GM18907 (cell line): ENCODE measurements around the gene EAF2.
"Not testable (repeated sequence)": the region's sequence is repeated elsewhere in the genome, so short reads cannot be mapped to it uniquely, and the experiment has no call there.

Experiments used
- ATAC-seq: cut with Tn5 transposase; IDR thresholded peaks from one replicate; pipeline ENCODE4 v1.9.1; 2021; ENCODE audit warnings: mild to moderate bottlenecking, moderate library complexity; ENCODE audit not compliant: unreplicated experiment

The EAF2 gene

DNA sequence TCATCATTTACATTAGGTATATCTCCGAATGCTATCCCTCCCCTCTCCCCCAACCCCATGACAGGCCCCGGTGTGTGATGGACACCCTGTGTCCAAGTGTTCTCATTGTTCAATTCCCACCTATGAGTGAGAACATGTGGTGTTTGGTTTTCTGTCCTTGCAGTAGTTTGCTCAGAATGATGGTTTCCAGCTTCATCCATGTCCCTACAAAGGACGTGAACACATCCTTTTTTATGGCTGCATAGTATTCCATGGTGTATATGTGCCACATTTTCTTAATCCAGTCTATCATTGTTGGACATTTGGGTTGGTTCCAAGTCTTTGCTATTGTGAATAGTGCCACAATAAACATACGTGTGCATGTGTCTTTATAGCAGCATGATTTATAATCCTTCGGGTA lies 22.8 kb downstream of the EAF2 start:
- not testable (repeated sequence) for ATAC-seq

DNA sequence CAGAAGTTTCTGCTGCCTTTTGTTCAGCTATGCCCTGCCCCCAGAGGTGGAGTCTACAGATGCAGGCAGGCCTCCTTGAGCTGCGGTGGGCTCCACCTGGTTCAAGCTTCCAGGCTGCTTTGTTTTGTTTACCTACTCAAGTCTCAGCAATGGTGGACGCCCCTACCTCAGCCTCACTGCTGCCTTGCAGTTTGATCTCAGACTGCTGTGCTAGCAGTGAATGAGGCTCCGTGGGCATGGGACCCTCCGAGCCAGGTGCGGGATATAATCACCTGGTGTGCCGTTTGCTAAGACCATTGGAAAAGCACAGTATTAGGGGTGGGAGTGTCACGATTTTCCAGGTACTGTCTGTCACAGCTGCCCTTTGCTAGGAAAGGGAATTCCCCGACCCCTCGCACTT lies 28.2 kb downstream of the EAF2 start:
- not testable (repeated sequence) for ATAC-seq

DNA sequence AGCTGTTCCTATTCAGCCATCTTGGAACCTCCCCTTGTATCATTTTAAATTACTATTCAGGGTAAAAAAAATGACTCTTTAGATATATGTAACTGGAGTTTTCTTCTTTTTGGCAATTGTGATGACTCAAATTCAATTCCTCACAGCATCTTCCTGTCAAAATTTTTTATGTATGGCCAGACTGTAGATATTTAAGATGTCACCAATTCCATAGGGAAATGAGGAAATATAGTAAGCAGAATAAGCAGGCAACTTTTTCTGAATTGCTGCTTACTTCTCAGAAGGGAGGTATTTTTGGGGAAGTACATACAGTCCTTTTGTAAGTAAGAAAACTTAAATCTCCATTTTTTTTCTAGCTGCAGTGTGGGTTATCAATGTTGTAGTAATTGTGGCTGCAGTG lies 28.8 kb downstream of the EAF2 start:
- ATAC-seq: no peak

DNA sequence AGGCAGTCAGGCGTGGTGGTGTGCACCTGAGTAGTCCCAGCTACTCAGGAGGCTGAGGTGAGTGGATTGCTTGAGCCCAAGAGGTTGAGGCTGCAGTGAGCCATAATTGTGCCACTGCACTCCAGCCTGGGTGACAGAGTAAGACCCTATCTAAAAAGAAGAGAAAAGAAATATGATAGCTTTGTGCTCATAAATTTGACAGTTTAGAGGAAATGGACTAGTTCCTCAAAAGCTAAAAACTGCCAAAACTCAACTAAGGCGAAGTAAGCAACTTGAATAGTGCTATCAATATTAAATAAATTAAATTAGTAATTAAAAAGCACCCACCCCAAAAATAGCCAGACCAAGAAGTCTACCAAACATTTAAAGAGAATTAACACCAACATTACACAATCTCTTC lies 34.7 kb downstream of the EAF2 start:
- ATAC-seq: no peak

DNA sequence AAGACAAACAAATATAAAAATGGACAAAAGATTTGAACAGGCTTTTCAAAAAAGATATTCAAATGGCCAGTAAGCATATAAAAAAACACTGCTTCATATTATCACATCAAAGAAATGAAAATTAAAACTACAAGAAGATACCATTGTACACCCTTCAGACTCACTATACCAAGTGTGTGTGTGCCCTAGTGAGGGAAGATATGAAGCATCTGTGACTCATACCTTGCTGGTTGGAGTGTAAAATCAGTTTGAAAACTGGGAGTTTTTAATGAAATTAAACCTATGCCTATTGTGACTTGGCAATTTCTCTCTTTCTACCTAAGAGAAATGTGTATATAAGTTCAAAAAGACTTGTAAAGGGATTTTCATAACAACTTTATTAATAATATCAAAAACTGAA lies 35.7 kb downstream of the EAF2 start:
- no peak for ATAC-seq

DNA sequence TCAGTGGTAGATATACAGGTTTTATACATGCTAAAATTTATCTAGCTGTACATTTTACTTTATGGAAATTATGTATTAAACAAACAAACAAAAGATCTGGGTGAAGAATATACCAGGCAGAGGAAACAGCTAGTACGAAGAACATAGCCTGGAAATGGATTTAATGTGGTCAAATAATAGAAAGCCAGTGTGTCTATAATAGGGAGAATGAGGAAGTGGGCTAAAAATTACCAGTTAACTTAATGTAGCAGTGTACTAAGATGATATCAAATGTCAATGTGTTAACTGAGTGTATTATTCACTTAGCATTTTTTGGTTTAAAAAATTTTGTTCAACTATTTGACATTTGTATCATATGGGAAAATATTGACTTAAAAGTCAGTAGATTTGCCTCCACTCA lies 36.4 kb downstream of the EAF2 start:
- no peak for ATAC-seq

DNA sequence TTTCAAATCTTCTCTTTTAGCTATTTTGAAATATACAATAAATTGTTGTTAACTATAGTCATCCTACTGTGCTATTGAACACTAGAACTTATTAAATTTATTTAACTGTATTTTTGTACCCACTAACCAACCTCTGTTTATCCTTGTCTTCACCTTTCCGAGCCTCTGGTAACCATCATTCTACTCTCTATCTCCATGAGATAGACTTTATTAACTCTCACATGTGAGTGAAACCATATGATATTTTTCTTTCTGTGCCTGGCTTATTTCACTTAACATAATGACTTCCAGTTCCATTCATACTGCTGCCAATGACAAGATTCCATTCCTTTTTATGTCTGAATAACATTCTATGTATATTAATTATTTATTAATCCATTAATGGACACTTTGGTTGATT lies 43.4 kb downstream of the EAF2 start:
- no peak for ATAC-seq

DNA sequence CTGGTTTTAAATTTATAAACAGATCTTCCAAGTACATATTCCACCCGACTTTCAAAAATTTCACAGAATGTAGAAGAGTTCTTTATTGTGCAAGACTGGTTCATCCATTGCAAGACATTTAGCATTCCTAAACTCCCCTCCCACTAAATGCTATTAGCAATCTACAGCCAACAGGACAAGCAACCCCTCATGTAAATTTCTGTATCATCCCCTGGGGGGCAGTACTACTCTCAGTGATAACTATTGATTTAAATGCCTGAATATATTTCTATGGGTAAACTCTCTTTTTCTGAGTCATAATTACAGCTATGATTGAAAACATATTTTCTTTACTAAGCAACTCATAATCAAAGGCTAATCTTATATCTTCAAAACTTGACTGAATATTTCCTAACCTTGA lies 48.5 kb downstream of the EAF2 start:
- ATAC-seq: no peak

DNA sequence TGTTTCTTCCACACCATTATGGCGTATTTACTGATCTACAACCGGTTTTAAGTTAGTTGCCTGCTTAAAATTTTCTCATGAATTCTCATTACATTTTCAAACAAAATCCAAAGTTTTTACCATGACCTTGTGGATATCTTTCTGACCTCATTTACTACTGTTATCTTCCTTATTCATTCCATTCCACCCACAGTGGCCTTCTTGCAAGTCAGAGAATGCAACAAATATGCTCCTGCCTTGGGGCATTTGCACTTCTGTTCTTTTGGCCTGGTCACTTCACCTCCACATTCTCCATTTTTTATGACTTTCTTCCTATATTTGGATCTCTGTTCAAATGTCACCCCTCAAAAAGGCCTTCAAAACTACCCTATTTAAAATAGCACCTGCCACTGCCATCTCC lies 50.4 kb downstream of the EAF2 start:
- ATAC-seq: no peak

DNA sequence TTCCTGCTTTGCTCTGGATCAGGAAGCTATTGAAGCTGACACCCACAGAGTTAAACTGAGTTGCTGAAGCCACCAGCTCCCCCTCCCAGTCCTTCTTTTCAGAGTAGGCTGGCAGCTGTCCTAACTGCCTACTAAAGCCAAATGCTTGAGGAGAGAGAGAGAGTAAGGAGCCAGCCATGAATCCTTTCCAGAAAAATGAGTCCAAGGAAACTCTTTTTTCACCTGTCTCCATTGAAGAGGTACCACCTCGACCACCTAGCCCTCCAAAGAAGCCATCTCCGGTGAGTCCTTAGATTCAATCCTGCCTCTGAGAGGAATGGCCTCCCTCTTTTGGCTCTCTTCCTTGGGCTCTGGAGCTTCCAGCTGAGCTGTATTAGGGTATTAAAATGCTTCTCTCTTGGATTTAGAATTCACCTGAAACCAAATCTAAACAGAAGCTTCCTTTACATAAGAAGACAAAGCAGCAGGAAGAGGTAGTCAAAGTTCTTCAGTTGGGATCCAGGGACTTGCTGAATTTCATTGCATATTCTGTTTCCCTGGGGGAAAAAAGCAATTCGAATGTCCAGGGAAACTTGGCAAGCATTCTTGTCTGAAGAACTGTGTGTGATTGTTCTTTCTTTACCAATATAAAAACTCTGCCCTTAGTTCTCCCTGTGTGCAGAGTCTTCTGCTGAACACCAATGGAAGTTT lies 59.4 kb downstream of the EAF2 start, which contains the start of gene SLC15A2:
Gene SLC15A2, plus strand, starts transcription at position 101 of the 690 bp plus-strand sequence. Its CDS starts 76 bp downstream, at position 177.
- no peak for ATAC-seq

DNA sequence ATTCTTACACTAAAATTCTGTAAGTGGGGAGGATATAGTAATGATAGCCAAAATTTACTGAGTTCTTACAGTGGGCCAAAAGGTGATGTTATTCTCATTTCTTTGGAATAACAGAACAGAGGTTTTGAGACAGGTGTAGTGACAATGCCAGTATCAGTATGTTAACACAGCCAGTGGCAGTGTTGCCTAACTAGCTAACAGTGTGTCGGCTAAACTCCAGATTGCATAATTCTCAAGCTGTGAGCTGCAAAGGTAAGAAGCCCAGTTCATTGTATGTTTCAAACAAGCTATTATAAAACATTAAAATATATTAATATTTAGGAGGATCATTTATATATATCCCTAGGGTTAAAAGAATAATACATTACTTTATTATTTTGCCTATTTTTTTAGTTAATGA lies 60.1 kb downstream of the EAF2 start:
- ATAC-seq: no peak

DNA sequence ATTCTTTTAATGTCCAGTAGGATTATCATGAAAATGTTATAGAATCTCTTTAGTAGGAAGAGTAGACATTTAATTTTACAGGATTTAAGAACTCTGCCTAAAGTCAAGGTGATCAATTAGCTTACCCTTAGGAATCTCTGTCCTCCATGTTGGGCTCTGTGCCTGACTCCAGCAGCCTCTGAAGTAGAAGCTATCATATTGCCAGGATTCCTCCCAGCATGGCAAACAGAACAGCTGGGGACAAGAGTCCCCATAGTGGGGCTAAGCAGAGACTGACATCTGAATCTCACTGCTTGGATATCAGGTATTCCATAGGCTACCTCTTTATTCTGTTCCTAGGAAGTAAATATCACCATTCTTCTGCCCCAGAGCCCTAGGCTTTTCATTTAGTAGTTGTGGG lies 60.7 kb downstream of the EAF2 start:
- ATAC-seq: no peak

DNA sequence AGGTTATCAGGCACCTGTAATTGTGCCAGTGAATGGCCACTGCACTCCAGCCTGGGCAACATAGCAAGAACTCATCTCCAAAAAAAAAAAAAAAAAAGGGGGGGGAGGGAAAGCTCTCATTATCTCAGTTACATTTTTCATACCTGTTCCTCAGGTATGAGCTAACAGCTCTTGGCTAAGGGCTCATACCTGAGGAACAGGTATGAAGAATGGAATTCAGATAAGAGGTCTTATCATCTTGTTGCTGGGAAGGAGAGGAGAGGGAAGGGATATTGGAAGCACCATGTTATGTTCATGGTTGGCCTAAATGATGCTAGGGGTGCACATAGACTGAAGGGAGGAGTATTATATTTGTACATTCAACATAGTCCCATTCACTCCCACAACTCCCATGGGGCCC lies 61.8 kb downstream of the EAF2 start:
- ATAC-seq: no peak

DNA sequence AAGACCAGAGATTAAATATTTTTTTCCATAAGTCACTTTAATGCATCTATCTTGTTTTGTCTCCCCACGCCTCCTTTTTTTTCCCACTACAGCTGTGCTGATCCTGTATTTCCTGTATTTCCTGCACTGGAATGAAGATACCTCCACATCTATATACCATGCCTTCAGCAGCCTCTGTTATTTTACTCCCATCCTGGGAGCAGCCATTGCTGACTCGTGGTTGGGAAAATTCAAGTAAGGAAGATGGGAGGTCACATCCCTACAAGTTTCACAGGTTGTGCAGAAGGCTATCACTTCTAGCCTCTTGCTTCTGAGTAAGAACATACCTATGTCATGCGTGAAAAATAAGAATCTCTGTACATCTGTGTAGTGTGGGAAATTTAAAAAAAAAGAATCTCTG lies 62.3 kb downstream of the EAF2 start:
- ATAC-seq: no peak

DNA sequence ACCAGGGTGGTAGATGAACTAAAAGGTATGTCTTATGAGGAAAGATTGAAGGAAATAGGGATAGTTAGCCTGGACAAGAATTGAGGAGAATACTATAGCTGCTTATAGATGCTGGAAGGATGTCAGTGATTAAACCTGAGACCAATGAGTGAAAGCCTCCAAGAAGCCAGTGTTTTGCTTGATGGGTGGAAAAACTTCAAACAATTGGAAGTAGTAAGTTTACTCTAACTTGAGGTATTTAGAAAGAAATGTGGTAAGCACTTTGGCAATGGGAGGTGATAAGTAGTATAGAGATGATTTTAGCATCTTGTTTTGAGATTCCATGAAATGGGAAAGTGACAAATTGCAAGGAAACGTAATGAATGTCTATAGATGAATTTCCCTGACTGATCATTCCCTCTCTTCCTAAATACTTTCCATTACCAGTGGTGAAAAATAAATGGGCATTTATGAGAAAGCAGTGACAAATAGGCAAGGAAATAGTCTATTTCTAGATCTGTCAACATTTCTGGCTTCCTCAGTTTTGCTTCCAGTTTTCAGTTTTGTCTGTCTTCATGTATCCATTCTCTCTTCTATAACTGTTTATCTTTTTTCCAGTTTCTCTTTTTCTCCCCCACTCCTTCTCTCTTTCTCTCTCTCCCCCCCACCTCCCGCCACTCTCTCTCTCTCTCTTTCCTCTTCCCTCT lies 78.4 kb downstream of the EAF2 start:
- no peak for ATAC-seq

DNA sequence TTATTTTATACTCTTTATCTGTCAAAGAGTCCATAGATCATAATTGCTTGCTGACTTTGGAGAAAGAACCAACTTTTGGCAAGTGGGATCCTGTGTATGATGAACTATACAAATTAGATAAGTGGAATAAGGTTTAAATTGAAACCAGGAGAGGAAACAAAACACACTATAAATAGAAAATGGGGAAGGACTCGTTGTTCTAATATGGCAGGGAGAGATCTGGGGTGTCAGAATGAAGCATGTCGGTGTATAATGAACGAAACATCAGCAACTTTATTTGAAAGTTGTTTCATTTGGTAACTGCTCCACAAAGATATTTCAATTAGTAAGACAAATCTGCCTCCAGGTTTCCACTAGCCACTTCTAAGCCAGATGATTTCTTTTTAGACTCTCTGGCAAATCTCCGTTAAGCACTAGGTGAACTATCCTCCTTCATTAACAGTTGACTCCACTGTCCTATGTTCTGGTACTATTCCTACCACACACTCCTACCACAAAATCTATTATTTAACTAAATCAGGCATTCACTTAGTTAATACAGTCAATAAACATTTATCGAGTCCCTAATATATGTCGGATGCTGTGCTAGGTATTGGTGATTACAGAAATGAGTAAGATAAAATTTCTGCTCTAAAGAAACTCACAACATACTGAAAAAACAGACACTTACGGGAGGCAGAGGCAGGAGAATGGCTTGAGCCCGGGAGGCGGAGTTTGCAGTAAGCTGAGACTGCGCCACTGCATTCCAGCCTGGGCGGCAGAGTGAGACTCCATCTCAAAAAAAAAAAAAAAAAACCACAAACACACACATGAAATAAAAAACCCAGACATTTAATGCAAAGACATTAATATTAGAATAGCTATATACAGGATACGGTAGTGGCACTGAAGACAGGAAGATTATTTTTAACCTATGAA lies 79.3 kb downstream of the EAF2 start:
- ATAC-seq: no peak

DNA sequence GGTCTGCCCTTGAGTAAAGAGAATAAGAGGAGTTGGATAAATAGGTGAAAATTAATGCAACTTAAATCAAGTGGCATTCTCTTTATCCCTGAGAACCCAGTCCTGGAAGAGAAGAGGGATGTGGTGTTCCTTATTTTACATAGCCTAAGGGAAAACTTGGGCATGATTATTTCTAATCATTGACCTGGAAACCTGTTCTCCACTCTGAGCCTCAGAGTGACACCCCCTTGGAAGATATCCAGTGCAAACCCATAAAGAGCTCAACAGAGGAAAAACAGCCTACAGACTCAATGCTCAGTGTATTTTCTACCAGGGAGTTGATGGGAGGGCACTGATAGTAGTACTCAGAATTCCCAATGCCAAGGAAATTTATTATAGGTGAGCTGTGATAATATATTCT lies 81.2 kb downstream of the EAF2 start:
- no peak for ATAC-seq

DNA sequence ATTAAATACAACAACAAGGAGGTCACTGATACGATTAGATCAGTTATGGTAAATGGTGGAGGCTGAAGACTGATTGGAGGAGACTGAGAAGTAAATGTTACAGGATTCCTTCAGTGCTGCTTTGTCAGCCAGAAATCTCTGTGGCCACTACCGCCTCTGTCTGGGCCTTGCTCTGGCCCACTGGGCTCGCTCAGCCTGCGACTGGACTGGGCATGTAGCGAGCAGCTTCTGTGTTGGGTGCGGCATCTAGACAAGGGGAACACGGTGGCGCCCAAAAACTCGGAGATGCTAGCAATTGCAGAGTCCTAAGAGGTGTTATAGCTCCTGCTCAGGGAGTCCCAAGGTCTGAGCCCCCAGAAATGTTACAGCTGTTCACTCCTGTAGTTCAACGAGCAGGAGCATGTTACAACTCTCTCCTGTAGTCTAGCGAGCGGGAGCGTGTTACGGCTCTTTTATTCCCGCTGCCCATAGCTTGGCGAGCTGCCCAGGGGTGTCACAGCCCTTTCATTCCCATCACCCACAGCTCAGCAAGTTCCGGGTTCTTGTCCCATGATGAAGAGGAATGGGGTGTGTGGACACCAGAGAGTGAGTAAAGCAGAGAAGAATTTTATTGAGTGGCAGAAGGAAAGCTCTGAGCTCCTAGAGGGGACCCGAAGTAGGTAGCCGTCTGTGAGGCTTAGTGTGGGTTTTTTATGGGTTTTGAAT lies 83.9 kb downstream of the EAF2 start:
- no peak for ATAC-seq

DNA sequence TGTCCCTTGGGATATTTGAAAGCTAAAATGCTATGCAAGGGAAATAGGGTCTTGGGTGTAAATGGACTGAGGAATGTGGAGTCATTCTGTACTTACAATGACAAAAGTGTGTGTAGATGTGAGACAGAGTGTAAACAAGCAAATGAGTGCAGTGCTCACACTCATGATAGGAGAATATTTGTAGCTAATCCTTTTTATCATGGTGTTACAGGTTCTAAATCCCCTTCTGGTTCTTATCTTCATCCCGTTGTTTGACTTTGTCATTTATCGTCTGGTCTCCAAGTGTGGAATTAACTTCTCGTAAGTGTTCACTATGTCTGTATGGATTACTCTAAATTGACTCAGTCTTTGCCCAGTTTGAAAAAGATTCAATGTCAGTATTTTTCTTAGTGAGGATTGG lies 89.7 kb downstream of the EAF2 start:
- no peak for ATAC-seq

DNA sequence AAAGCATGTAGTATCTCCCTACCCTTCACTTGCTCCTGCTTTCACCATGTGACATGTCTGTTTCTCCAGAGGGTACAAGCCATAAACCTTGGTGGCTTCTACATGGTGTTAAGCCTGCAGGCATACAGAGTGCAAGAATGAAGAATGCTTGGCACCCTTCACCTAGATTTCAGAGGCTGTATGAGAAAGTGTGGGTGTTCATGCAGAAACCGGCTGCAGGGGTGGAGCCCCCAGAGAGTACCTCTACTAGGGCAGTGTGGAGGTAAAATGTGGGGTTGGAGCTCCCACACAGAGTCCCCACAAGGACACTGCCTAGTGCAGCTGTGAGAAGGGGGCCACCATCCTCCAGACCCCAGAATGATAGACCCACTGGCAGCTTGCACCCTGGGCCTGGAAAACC lies 91.4 kb downstream of the EAF2 start:
- no peak for ATAC-seq
